Spinal cord (tissue), 10 donors: Measurements from ENCODE around the gene NR3C2. TPM values are rescaled to one million over a fixed set of nuclear protein-coding genes. Genes with fewer than 3 reads are reported as not detected.
"Not testable (repeated sequence)": the region's sequence is repeated elsewhere in the genome, so short reads cannot be mapped to it uniquely, and the experiment has no call there.

ENCODE experiments used
- DNase-seq, 6 donors: peaks; one replicate each; pipeline versions ENCODE4 v3.0.0 to v3.0.0-alpha.2; 2013 to 2015; ENCODE audit warnings: low spot score in 6 of 6, low read depth in 4 of 6
- H3K27ac ChIP-seq: one replicate; pipeline ENCODE4 v1.5.1; 2013; ENCODE audit warnings: low read depth, low read length, control low read depth
- H3K27me3 ChIP-seq: one replicate; pipeline ENCODE4 v1.6.1; 2013; ENCODE audit warnings: low read length; ENCODE audit not compliant: control insufficient read depth, insufficient read depth
- H3K36me3 ChIP-seq: one replicate; pipeline ENCODE4 v1.6.1; 2013; ENCODE audit warnings: low read length; ENCODE audit not compliant: control insufficient read depth, insufficient read depth
- H3K4me1 ChIP-seq: one replicate; pipeline ENCODE4 v1.6.1; 2013; ENCODE audit warnings: low read length; ENCODE audit not compliant: control insufficient read depth, insufficient read depth
- H3K4me3 ChIP-seq: one replicate; pipeline ENCODE4 v1.5.1; 2013; ENCODE audit warnings: low read depth, low read length, control low read depth
- H3K9me3 ChIP-seq: one replicate; pipeline ENCODE4 v1.6.1; 2013; ENCODE audit warnings: low read length; ENCODE audit not compliant: control insufficient read depth, insufficient read depth
- WGBS: methylation state at CpG from one replicate; pipeline ENCODE4 v1.1.5; 2013; ENCODE audit warnings: missing lambda C conversion rate; ENCODE audit not compliant: insufficient coverage; 5-methylcytosine and 5-hydroxymethylcytosine counted together
- polyA plus RNA-seq, 2 donors: library from polyadenylated mRNA; unstranded; fragments of 120-200 nt; gene quantifications; one replicate each; pipeline ENCODE4 v1.2.1, GENCODE V29; 2013; ENCODE audit not compliant: insufficient read length in 2 of 2
- total RNA-seq, 2 donors: library from RNA; depleted of rRNA in 1 of 2; stranded (reverse); fragments of 120-200 nt in 1 of 2; fragments of >200 nt in 1 of 2; gene quantifications; one replicate each; pipeline versions ENCODE4 v1.2.3 to v1.2.4, GENCODE V29; 2013 to 2014
- donor health status: healthy.

NR3C2 gene
- total and polyA plus RNA-seq, 4 donors = 9.2 to 27.0 (median 14.1) TPM

DNA sequence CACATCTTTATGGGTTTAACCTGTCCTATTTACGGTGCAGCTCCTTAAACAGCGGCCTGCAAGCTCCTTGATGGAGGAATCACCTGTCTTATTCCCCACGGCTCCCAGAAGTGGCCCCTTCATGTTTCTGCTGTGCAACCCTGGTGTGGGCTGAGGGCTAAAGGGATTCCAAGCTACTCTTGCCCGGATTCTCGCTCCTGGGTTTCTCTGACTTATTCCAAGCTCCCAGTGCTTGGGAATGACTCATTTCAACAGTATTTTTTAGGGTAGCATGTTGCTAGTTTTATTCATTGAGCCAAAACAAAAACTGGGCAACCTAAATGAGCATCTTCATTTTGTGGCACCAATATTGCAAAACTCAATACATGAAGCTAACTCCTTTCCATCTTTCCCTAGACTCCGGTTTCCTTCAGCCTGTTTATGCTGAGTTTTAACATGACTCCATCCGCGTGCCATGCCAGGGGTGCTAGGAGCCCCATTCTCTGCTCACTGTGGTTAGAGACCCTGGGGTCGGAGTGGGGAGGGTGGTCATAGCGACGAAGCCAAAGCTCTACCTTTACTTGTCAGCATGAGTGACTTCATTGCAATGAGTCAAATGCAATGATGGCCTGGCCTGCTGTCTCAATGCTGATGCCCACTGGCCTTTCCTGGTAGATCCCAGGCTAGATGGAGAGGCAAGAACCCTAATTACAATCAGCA is 349.7 kb downstream of the NR3C2 start:
- 90% methylated on average over 9 of the region's 11 CpGs for WGBS
- Histone ChIP-seq H3K36me3 (peaks cover 6% of the 10 kb centered on the region), H3K4me3 (no peak overlapping the region), H3K4me1 (peaks cover 8% of the 10 kb centered on the region), H3K27ac (no peak overlapping the region), H3K9me3 (no peaks in the 10 kb centered on the region), H3K27me3 (no peaks in the 10 kb centered on the region)
- DNase-seq = no peak

GRCh38 chr4:148091896-148092295 is 350.3 kb downstream of the NR3C2 start:
- peaks cover 8% of the 10 kb centered on the region for H3K4me1 ChIP-seq
- H3K27ac ChIP-seq = no peak overlapping the region
- H3K27me3 ChIP-seq = no peaks in the 10 kb centered on the region
- DNase-seq = no peak
- H3K4me3 ChIP-seq = no peak overlapping the region
- H3K9me3 ChIP-seq = no peaks in the 10 kb centered on the region
- WGBS = 71% methylated on average over 4 of the region's 4 CpGs
- H3K36me3 ChIP-seq = peaks cover 6% of the 10 kb centered on the region

GRCh38 chr4:148090503-148091476 is 351.4 kb downstream of the NR3C2 start:
- 95% methylated on average over 11 of the region's 17 CpGs for WGBS
- peaks cover 8% of the 10 kb centered on the region for H3K4me1 ChIP-seq
- H3K27me3 ChIP-seq = no peaks in the 10 kb centered on the region
- H3K36me3 ChIP-seq = peaks cover 6% of the 10 kb centered on the region
- no peak overlapping the region for H3K27ac ChIP-seq
- no peak overlapping the region for H3K4me3 ChIP-seq
- DNase-seq = no peak
- no peaks in the 10 kb centered on the region for H3K9me3 ChIP-seq

DNA sequence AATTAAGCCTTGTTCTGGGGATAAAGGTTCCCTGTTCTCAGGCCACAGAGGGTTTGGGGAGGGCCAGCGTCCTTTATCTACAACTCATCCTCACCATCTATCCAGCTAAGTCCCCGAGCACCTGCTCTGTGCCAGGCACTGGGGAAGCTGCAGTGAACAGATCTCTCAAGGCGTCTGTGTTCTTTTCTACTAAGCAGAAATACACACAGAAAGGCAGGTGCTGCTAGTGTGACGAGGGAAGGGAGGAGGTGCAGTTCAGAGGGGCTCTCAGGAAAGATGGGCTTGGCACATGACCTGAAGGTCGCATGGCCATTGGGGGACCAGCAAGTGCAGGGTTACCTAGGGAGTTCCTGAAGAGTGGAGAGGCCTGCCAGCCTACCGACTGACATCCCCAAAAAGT is 352.2 kb downstream of the NR3C2 start:
- no peak for DNase-seq
- Histone ChIP-seq H3K4me1 (peaks cover 8% of the 10 kb centered on the region), H3K27ac (no peak overlapping the region), H3K9me3 (no peaks in the 10 kb centered on the region), H3K36me3 (peaks cover 6% of the 10 kb centered on the region), H3K4me3 (no peak overlapping the region), H3K27me3 (no peaks in the 10 kb centered on the region)
- WGBS = 82% methylated on average over 3 of the region's 6 CpGs

- H3K4me3 ChIP-seq = no peak overlapping the region
- H3K27me3 ChIP-seq = no peaks in the 10 kb centered on the region
- peaks cover 6% of the 10 kb centered on the region for H3K36me3 ChIP-seq
- no peak overlapping the region for H3K27ac ChIP-seq
- no peaks in the 10 kb centered on the region for H3K9me3 ChIP-seq
- H3K4me1 ChIP-seq = peaks cover 8% of the 10 kb centered on the region
- DNase-seq = no peak
- WGBS = no CpG with 5 or more reads among the region's 6 CpGs
These were observed 352.6 kb downstream of the NR3C2 start for GRCh38 chr4:148089624-148090023.

DNA sequence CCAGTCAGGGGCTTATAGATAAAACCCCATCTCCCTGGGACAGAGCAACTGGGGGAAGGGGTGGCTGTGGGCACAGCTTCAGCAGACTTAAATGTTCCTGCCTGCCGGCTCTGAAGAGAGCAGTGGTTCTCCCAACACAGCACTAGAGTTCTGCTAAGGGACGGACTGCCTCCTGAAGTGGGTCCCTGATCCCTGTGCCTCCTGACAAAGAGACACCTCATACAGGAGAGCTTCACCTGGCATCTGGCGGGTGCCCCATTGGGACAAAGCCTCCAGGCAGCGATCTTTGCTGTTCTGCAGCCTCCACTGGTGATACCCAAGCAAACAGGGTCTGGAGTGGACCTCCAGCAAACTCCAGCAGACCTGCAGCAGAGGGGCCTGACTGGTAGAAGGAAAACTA is 359.1 kb downstream of the NR3C2 start:
- not testable (repeated sequence) for H3K4me1 ChIP-seq, DNase-seq, H3K4me3 ChIP-seq, H3K27me3 ChIP-seq, H3K36me3 ChIP-seq, H3K27ac ChIP-seq, H3K9me3 ChIP-seq
- 92% methylated on average over 4 of the region's 4 CpGs for WGBS

DNA sequence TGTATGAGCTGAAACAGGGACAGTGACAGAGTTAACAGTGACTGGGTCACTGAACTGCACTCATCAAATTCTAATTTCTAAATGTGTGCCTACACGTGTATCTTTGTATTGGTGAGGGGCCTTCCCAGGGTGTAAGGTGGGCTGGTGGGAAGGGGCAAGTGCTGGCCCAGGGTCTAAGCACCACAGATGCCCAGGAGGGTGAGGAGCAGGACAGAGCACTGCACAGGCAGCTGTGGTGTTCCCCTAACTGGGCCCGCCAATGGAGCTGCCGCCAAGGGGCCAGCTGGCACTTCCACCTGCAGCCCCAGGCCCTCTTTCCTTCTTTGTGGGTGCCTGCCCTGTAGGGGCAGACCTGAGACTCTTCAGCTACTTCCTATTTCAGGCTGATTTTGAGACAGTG is 360.5 kb downstream of the NR3C2 start:
- Histone ChIP-seq H3K4me3 (no peak overlapping the region), H3K4me1 (peaks cover 5% of the 10 kb centered on the region), H3K27ac (no peak overlapping the region), H3K27me3 (no peaks in the 10 kb centered on the region), H3K36me3 (peaks cover 6% of the 10 kb centered on the region), H3K9me3 (no peaks in the 10 kb centered on the region)
- 93% methylated on average over 3 of the region's 3 CpGs for WGBS
- no peak for DNase-seq

- H3K36me3 ChIP-seq = peaks cover 6% of the 10 kb centered on the region
- no peak overlapping the region for H3K27ac ChIP-seq
- DNase-seq = no peak
- no peaks in the 10 kb centered on the region for H3K9me3 ChIP-seq
- H3K27me3 ChIP-seq = no peaks in the 10 kb centered on the region
- H3K4me1 ChIP-seq = peaks cover 9% of the 10 kb centered on the region
- 99% methylated on average over 12 of the region's 12 CpGs for WGBS
- H3K4me3 ChIP-seq = no peak overlapping the region
These were observed 360.9 kb downstream of the NR3C2 start for GRCh38 chr4:148081267-148081666.

GRCh38 chr4:148079961-148080360 is 362.3 kb downstream of the NR3C2 start:
- H3K36me3 ChIP-seq = peaks cover 6% of the 10 kb centered on the region
- peaks cover 9% of the 10 kb centered on the region for H3K4me1 ChIP-seq
- DNase-seq = no peak
- H3K4me3 ChIP-seq = no peak overlapping the region
- H3K27me3 ChIP-seq = no peaks in the 10 kb centered on the region
- 65% methylated on average over 4 of the region's 7 CpGs for WGBS
- no peak overlapping the region for H3K27ac ChIP-seq
- H3K9me3 ChIP-seq = peaks cover 4% of the 10 kb centered on the region
